Tibial nerve (tissue), 4 donors: ENCODE data around the gene SETD1B.

Source experiments
- CTCF ChIP-seq, 5 experiments: fragments of 200-600 bp in 3 of 5; fragments of 450-650 bp in 2 of 5; sonication (generic) in 3 of 5; IDR thresholded peaks; one replicate each; pipeline ENCODE4 v1.5.1; 2016 to 2019; ENCODE audit warnings: antibody characterized with exemption in 5 of 5, mild to moderate bottlenecking in 3 of 5, moderate library complexity in 2 of 5
- EP300 ChIP-seq, 2 donors: sonication (generic); formaldehyde crosslinking; IDR thresholded peaks; one replicate each; pipeline ENCODE4 v1.6.1; 2017; ENCODE audit warnings: antibody characterized with exemption in 2 of 2, mild to moderate bottlenecking in 1 of 2
- POLR2A ChIP-seq, 2 donors: fragments of 450-650 bp; IDR thresholded peaks; one replicate each; pipeline ENCODE4 v1.6.1; 2017; ENCODE audit warnings: antibody characterized with exemption in 2 of 2, mild to moderate bottlenecking in 2 of 2, moderate library complexity in 2 of 2

GRCh38 chr12:121754836-121755235, 49.0 kb upstream of the SETD1B start:
- TF ChIP-seq CTCF (IDR thresholded peaks at IDR 0.05) (no peak), POLR2A (IDR thresholded peaks at IDR 0.05) (no peak), EP300 (IDR thresholded peaks at IDR 0.05) (no peak)
